Esophagus muscularis mucosa (tissue), 4 donors: ENCODE data around the gene MYH15. TPM values are rescaled to one million over a fixed set of nuclear protein-coding genes. Genes with fewer than 3 reads are reported as not detected.

Experiments
- DNase-seq: peaks from one replicate; pipeline ENCODE4 v3.0.0-alpha.2; 2017; ENCODE audit errors: extremely low spot score
- H3K27ac ChIP-seq, 4 donors: fragments of 200-600 bp; sonication (generic); replicated peaks in 1 of 4; 1 replicate in 3 of 4; 2 replicates in 1 of 4; pipeline ENCODE4 v1.5.1; 2016 to 2019; ENCODE audit warnings: mild to moderate bottlenecking in 1 of 4
- H3K27me3 ChIP-seq, 4 donors: fragments of 200-600 bp; sonication (generic); one replicate each; pipeline versions ENCODE4 v1.5.1 to v1.6.0; 2016 to 2019
- H3K36me3 ChIP-seq, 4 donors: fragments of 200-600 bp; sonication (generic); one replicate each; pipeline ENCODE4 v1.5.1; 2016 to 2019
- H3K4me1 ChIP-seq, 4 donors: fragments of 200-600 bp; sonication (generic); one replicate each; pipeline ENCODE4 v1.5.1; 2016 to 2019
- H3K4me3 ChIP-seq, 4 donors: fragments of 200-600 bp; sonication (generic); 1 replicate in 2 of 4; 2 replicates in 2 of 4; pipeline ENCODE4 v1.5.1; 2016 to 2019; ENCODE audit warnings: mild to moderate bottlenecking in 4 of 4, moderate library complexity in 1 of 4
- H3K9me3 ChIP-seq, 4 donors: fragments of 200-600 bp; sonication (generic); 1 replicate in 3 of 4; 2 replicates in 1 of 4; pipeline ENCODE4 v1.5.1; 2016 to 2019
- EP300 ChIP-seq: sonication (generic); formaldehyde crosslinking; IDR thresholded peaks from one replicate; pipeline ENCODE4 v1.6.1; 2017; ENCODE audit warnings: antibody characterized with exemption
- POLR2A ChIP-seq: fragments of 450-650 bp; IDR thresholded peaks from one replicate; pipeline ENCODE4 v1.6.1; 2017; ENCODE audit warnings: antibody characterized with exemption, moderate library complexity, mild to moderate bottlenecking, low read depth
- POLR2AphosphoS5 ChIP-seq, 2 donors: sonication (generic); formaldehyde crosslinking; IDR thresholded peaks; one replicate each; pipeline ENCODE4 v1.6.1; 2017; ENCODE audit warnings: antibody characterized with exemption in 2 of 2
- WGBS: methylation state at CpG from one replicate; pipeline ENCODE4 v1.1.5; 2018; 5-methylcytosine and 5-hydroxymethylcytosine counted together
- intact Hi-C: fragments of 100-400 bp; cut with DNase I; formaldehyde crosslinking; loops from one replicate; pipeline ENCODE4 v1.15.1; 2023
- total RNA-seq, 4 donors: library from RNA; depleted of rRNA; stranded (reverse); fragments of >200 nt; gene quantifications; one replicate each; pipeline versions ENCODE4 v1.1.0 to v1.2.1, GENCODE V29; 2016
- TF ChIP-seq, protein P1 (sequence below), 3 experiments: fragments of 200-600 bp in 2 of 3; fragments of 450-650 bp in 1 of 3; sonication (generic) in 2 of 3; IDR thresholded peaks; one replicate each; pipeline ENCODE4 v1.5.1; 2017 to 2019; ENCODE audit warnings: antibody characterized with exemption in 3 of 3, mild to moderate bottlenecking in 2 of 3, moderate library complexity in 1 of 3

MYH15 gene
- total RNA-seq, 4 donors from 2014 or later: under 0.01 to 0.34 (median 0.12) TPM

DNA sequence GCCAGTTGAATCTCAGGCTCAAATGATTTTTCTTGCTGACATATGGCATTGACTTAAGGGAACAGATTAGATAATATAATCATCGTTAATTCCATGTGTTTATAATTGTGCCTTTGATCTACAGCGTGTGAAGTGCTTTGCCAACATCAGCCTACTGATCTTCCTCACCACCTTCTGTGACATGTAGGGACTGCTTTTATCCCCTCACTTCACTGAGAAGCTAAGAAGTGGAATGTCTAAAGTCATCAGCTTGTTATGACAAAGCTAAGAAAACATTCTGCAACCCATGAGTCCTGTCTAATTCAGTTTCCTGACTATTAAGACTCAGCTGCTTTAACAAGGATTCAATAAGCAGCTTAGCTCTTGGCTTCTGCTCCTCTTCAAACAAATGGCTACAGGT is 106.0 kb downstream of the MYH15 start:
- Histone ChIP-seq H3K4me3 (no peak overlapping the region), H3K27ac (no peak overlapping the region), H3K27me3 (no peaks in the 10 kb centered on the region), H3K36me3 (no peaks in the 10 kb centered on the region), H3K4me1 (peaks cover 0 to 10% (median 5%) of the 10 kb centered on the region in 4 donors), H3K9me3 (no peaks in the 10 kb centered on the region)
- 29% methylated on average over 2 of the region's 2 CpGs for whole genome bisulfite sequencing
- TF ChIP-seq EP300: no peak
- no peak for TF ChIP-seq POLR2AphosphoS5 (IDR thresholded peaks at IDR 0.05)
- TF ChIP-seq, protein P1, sequence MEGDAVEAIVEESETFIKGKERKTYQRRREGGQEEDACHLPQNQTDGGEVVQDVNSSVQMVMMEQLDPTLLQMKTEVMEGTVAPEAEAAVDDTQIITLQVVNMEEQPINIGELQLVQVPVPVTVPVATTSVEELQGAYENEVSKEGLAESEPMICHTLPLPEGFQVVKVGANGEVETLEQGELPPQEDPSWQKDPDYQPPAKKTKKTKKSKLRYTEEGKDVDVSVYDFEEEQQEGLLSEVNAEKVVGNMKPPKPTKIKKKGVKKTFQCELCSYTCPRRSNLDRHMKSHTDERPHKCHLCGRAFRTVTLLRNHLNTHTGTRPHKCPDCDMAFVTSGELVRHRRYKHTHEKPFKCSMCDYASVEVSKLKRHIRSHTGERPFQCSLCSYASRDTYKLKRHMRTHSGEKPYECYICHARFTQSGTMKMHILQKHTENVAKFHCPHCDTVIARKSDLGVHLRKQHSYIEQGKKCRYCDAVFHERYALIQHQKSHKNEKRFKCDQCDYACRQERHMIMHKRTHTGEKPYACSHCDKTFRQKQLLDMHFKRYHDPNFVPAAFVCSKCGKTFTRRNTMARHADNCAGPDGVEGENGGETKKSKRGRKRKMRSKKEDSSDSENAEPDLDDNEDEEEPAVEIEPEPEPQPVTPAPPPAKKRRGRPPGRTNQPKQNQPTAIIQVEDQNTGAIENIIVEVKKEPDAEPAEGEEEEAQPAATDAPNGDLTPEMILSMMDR (IDR thresholded peaks at IDR 0.05): no peak
- no peak for TF ChIP-seq POLR2A
- no peak for DNase-seq
- intact Hi-C loops: loop anchor here (10.0 kb wide), 1 partner anchor 470 kb away; no protein-coding TSS in a partner anchor

DNA sequence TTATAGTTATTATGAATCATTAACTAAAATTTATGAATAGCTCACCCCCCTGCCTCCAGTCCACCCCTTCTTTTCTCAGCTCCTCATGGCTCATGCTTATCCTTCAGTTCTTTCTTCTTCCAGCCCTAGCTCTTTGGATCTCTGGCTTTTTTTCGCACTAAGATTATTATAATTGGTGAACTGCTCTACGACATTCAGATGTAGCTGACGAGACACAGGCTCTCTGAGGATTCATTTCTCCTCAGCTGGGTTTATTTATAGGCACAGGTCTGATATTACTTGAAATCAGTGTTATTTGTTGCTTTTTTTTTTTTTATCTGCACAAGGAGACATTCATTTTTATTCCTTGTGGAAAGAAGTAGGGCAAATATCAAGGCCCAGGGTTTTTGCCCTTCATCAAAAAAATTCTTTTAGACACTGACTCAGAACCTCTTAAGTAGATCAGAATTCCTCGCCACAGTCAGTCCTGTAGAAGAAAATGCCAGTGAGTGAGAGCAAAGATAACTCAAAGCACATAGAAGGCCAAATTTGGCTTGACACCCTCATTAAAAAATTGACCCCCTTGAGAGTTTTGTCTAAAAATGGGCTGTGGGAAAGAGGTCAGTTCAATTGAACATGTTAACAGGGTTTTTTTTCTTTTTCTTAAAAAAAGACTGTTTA is 106.6 kb downstream of the MYH15 start:
- no peaks in the 10 kb centered on the region for H3K27me3 ChIP-seq
- intact Hi-C loops: loop anchor here (10.0 kb wide), 1 partner anchor 469 kb away; no protein-coding TSS in a partner anchor

DNA sequence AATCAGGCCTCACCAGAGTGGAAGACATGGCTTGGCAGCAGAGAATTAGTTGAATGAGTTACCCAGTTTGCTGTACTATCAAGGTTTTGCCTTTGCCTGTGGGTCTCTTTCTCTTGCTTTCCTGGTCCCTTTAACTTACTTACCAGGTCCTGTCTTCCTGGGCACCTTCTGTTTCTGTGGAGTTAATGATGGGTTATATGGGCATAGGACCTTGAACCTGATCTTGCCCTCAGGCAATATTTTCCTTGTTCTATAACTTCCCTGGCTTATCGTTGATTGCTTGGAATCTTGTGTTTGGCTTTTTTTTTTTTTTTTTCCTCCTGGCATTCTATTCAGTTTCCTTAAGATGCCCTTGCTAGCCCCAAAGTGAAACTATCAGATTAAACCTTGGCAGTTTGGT is 107.2 kb downstream of the MYH15 start:
- H3K4me3 ChIP-seq: no peak overlapping the region
- no peaks in the 10 kb centered on the region for H3K9me3 ChIP-seq
- no peak for DNase-seq
- no peaks in the 10 kb centered on the region for H3K27me3 ChIP-seq
- H3K27ac ChIP-seq: no peak overlapping the region
- H3K36me3 ChIP-seq: no peaks in the 10 kb centered on the region
- TF ChIP-seq POLR2AphosphoS5 (IDR thresholded peaks at IDR 0.05): no peak
- WGBS: 55% methylated on average over 1 of the region's 1 CpG
- peaks cover 0 to 10% (median 5%) of the 10 kb centered on the region in 4 donors for H3K4me1 ChIP-seq
- intact Hi-C loops: loop anchor here (10.0 kb wide), 1 partner anchor 468 kb away; no protein-coding TSS in a partner anchor

More for the DNA sequence above, 106.6 kb downstream of the MYH15 start:
- peaks cover 0 to 10% (median 5%) of the 10 kb centered on the region in 4 donors for H3K4me1 ChIP-seq
- TF ChIP-seq POLR2A (no peak), EP300 (no peak), POLR2AphosphoS5 (IDR thresholded peaks at IDR 0.05) (no peak)
- TF ChIP-seq, protein P1 (IDR thresholded peaks at IDR 0.05): no peak
- H3K9me3 ChIP-seq: no peaks in the 10 kb centered on the region
- H3K4me3 ChIP-seq: no peak overlapping the region
- H3K27ac ChIP-seq: no peak overlapping the region
- WGBS: 69% methylated on average over 4 of the region's 4 CpGs
- H3K36me3 ChIP-seq: no peaks in the 10 kb centered on the region
- no peak for DNase-seq

DNA sequence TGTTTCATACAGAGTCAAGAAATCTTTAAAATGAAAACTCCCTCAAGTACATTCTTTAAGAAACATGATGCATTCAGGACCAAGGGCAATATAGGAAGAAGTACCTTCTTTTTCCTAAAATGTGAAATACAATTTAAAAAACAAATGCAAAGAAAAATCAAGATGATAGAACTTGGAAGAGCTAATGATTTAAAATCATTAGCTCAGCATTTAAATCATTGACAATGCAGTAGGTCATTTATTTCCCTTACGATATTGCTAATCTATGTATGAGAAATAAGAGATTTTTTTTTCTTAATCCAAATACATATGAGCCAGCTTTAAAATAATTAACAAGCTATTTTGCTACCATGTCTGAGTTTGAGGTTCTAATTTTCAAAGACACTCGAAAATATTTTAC is 108.6 kb downstream of the MYH15 start:
- no peaks in the 10 kb centered on the region for H3K36me3 ChIP-seq
- H3K27me3 ChIP-seq: no peaks in the 10 kb centered on the region
- H3K9me3 ChIP-seq: no peaks in the 10 kb centered on the region
- H3K27ac ChIP-seq: no peak overlapping the region
- H3K4me3 ChIP-seq: no peak overlapping the region
- H3K4me1 ChIP-seq: peaks cover 0 to 8% (median 5%) of the 10 kb centered on the region in 4 donors
- DNase-seq: no peak
- intact Hi-C loops: loop anchor here (10.0 kb wide), 1 partner anchor 467 kb away; no protein-coding TSS in a partner anchor
- TF ChIP-seq EP300 (no peak), POLR2A (no peak), POLR2AphosphoS5 (IDR thresholded peaks at IDR 0.05) (no peak)
- TF ChIP-seq, protein P1 (IDR thresholded peaks at IDR 0.05): no peak
- 95% methylated on average over 2 of the region's 2 CpGs for WGBS

DNA sequence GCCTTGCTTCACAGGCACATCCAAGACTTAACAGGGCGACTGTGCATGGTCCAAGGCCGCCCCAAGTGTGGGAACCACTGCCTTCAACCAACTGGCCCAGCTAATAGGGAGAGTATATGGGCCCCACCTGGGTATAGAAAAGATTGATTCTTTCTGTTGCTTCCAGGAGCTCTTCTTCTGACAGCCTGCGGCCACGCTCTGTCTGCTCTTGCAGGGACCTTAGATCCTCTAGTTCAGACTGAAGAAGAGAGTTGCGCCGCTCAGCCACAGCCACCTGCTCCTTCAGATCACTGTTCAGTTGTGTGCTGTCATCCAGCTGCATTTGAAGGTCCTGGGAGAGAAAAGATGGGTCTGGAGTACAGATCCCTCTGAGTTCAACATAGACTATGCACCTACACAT is 111.9 kb downstream of the MYH15 start:
- intact Hi-C loops: no loop called here
- Histone ChIP-seq H3K4me3 (no peak overlapping the region), H3K9me3 (no peaks in the 10 kb centered on the region), H3K27ac (no peak overlapping the region), H3K36me3 (no peaks in the 10 kb centered on the region), H3K27me3 (no peaks in the 10 kb centered on the region), H3K4me1 (peaks cover 0 to under 1% (median 0%) of the 10 kb centered on the region in 4 donors)
- 93% methylated on average over 6 of the region's 6 CpGs for WGBS
- TF ChIP-seq POLR2A: no peak
- TF ChIP-seq, protein P1 (IDR thresholded peaks at IDR 0.05): no peak
- TF ChIP-seq POLR2AphosphoS5 (IDR thresholded peaks at IDR 0.05): no peak
- TF ChIP-seq EP300: no peak
- peak; percentile 68 for DNase-seq
